Left lung (tissue), 10 donors: ENCODE measurements around the gene RUSC2. TPM values are rescaled to one million over a fixed set of nuclear protein-coding genes. Genes with fewer than 3 reads are reported as not detected.

Experiments used
- ATAC-seq: fragments of 200-7000 bp; cut with Tn5 transposase; one replicate; pipeline ENCODE4 v1.9.1; 2020; ENCODE audit warnings: moderate library complexity
- DNase-seq, 4 donors: peaks; one replicate each; pipeline ENCODE4 v3.0.0-alpha.2; 2013 to 2020
- H3K27ac ChIP-seq, 2 donors: fragments of 200-600 bp; sonication (generic) in 1 of 2; one replicate each; pipeline versions ENCODE4 v1.5.0 to v1.8.0; 2020 to 2021
- H3K27me3 ChIP-seq, 2 donors: fragments of 200-600 bp; sonication (generic) in 1 of 2; one replicate each; pipeline versions ENCODE4 v1.5.0 to v1.8.0; 2020 to 2021
- H3K36me3 ChIP-seq, 2 donors: fragments of 200-600 bp; sonication (generic) in 1 of 2; one replicate each; pipeline versions ENCODE4 v1.5.0 to v1.8.0; 2020 to 2021
- H3K4me1 ChIP-seq, 2 donors: fragments of 200-600 bp; one replicate each; pipeline ENCODE4 v1.8.0; 2021
- H3K4me3 ChIP-seq, 2 donors: fragments of 200-600 bp; sonication (generic) in 1 of 2; one replicate each; pipeline versions ENCODE4 v1.5.0 to v1.8.0; 2020 to 2021; ENCODE audit warnings: mild to moderate bottlenecking in 1 of 2
- H3K9me3 ChIP-seq, 2 donors: fragments of 200-600 bp; sonication (generic) in 1 of 2; one replicate each; pipeline versions ENCODE4 v1.5.0 to v1.8.0; 2020 to 2021
- CTCF ChIP-seq, 2 donors: fragments of 200-600 bp; sonication (generic) in 1 of 2; IDR thresholded peaks; one replicate each; pipeline versions ENCODE4 v1.5.0 to v1.8.0; 2021; ENCODE audit warnings: antibody characterized with exemption in 2 of 2
- intact Hi-C, 2 donors: fragments of 100-400 bp; cut with DNase I; formaldehyde crosslinking; loops; one replicate each; pipeline versions ENCODE4 v1.11.2 to v1.14.2; 2022
- polyA plus RNA-seq, 6 donors: library from polyadenylated mRNA; unstranded; fragments of 120-200 nt; gene quantifications; one replicate each; pipeline ENCODE4 v1.2.1, GENCODE V29; 2013; ENCODE audit not compliant: insufficient read length in 6 of 6
- total RNA-seq, 2 donors: library from RNA; stranded (reverse); fragmentation: NEBNext Ultra II Directional; extraction: Animal tissue kit (Norgen Biotek cat#: 25700); gene quantifications; one replicate each; pipeline ENCODE4 v1.2.1, GENCODE V29; 2021
- donor health status: DM: no; HTN: yes; CAD: no.
- donor health status: DM: no; HTN: no; CAD: no.

RUSC2 gene
- total and polyA plus RNA-seq, 8 donors = 14.9 to 32.2 (median 16.6) TPM

DNA sequence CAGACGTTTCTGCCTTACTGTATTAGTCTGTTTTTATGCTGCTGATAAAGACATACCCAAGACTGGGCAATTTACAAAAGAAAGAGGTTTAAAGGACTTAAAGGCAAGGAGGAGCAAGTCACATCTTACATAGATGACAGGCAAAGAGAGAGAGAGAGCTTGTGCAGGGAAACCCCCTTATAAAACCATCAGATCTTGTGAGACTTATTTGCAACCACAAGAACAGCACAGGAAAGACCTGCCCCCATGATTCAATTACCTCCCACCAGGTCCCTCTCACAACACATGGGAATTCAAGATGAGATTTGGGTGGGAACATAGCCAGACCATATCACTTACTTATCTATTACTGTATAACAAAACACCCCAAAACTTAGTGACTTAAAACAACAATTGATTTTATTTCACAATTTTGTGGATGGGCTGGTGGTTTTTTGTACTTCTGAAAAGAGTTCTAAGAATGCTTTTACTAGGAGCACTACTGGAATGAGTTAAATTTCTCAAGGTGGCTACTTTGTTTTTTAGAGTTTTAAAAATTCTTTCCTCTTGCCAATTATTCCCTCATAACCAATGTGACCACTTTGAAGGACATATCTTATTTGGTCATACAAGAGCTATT lies 10.3 kb downstream of the RUSC2 start:
- ATAC-seq (no peak), DNase-seq (no peak)
- no peaks in the 10 kb centered on the region for H3K36me3 ChIP-seq
- no peaks in the 10 kb centered on the region for H3K27me3 ChIP-seq
- TF ChIP-seq CTCF (IDR thresholded peaks at IDR 0.05) = no peak
- no peak overlapping the region for H3K27ac ChIP-seq
- H3K4me3 ChIP-seq = no peak overlapping the region
- H3K4me1 ChIP-seq = peaks cover 0 to 3% of the 10 kb centered on the region in 2 donors
- intact Hi-C loops = no loop called here
- no peaks in the 10 kb centered on the region for H3K9me3 ChIP-seq

DNA sequence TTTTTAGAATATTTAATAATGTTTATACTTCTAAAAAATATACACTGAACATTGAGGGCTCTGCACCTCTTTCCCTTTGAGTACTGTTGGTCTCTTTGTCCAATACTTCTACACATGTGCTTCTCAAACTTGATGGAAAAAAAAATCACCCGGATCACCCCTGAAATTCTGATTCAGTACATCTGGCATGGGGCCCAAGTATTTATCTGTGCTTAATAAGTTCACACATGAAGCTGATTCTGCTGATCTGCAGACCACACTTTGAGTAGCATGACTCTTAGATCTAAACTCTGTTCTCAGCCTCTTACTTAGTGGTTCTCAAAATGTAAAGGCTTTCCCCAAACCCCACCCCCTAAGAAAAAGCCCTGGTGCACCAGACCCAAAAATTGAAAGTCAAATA lies 12.0 kb downstream of the RUSC2 start:
- no peak overlapping the region for H3K27ac ChIP-seq
- no peak overlapping the region for H3K4me3 ChIP-seq
- H3K4me1 ChIP-seq = peaks cover 0 to 3% of the 10 kb centered on the region in 2 donors
- no peak for ATAC-seq
- H3K27me3 ChIP-seq = no peaks in the 10 kb centered on the region
- intact Hi-C loops = no loop called here
- no peaks in the 10 kb centered on the region for H3K36me3 ChIP-seq
- H3K9me3 ChIP-seq = no peaks in the 10 kb centered on the region
- no peak for DNase-seq
- TF ChIP-seq CTCF (IDR thresholded peaks at IDR 0.05) = no peak

DNA sequence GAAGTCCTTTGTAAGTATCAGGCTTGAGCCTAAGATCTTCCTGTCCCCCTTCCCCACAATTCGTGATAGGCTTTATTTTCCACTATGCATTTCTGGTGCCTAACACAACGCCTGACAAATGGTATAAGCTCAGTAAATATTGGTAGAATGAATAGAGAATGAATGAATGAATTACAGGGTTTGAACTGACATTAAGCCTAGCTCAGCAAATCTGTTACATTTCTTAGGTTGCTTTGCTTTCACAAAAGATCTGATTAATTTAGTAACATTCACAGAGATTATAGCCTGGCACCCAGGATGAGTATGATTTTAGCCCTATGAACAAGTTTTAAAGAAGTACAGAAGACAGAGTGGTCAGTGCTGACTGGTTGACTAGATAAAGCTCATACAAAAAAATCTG lies 16.4 kb downstream of the RUSC2 start:
- no peaks in the 10 kb centered on the region for H3K27me3 ChIP-seq
- no peaks in the 10 kb centered on the region for H3K9me3 ChIP-seq
- DNase-seq (no peak), ATAC-seq (no peak)
- TF ChIP-seq CTCF (IDR thresholded peaks at IDR 0.05) = no peak
- H3K27ac ChIP-seq = no peak overlapping the region
- H3K4me3 ChIP-seq = no peak overlapping the region
- intact Hi-C loops = no loop called here
- H3K36me3 ChIP-seq = no peaks in the 10 kb centered on the region
- peaks cover 10 to 11% of the 10 kb centered on the region in 2 donors for H3K4me1 ChIP-seq

DNA sequence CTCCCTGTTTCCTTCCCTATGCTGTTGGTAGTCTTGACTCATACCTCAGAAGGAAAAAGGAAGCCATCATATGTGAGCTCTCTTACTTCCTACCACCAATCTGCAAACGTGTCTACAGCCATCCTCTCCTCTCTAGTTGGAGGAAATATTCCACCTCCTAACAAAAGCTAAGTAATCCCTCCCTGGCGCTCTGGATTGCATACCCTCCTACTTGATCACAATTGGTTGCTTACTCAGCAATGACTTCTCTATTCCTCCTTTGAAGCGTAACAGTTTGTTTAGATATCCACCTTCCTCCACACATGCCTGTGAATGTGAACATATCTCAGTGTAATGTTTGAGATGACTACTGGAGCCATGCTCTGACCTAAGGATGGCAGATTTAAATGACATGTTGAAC lies 18.2 kb downstream of the RUSC2 start:
- intact Hi-C loops = no loop called here
- DNase-seq (no peak), ATAC-seq (no peak)

DNA sequence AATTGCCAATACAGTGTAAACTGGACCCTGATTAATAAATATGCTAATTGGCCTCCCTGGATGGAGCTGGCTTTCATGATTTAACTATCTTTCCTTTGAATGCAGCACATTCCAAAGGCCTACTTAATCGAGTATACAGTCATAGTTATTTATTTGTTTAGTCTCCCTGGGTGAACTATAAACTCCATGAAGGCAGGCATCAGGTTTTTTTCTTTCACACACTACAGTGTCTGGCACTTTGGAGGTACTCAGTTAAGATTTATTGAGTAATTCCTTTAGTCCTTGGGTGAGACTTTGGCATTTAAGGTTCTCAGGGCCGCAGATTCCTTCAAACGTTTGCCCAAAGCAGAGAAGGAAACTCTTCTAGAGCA lies 20.5 kb downstream of the RUSC2 start:
- Histone ChIP-seq H3K27ac (peak overlapping the region; percentile 65 to 86), H3K9me3 (no peaks in the 10 kb centered on the region), H3K27me3 (no peaks in the 10 kb centered on the region), H3K4me3 (no peak overlapping the region), H3K4me1 (peaks cover 16 to 19% of the 10 kb centered on the region in 2 donors), H3K36me3 (no peaks in the 10 kb centered on the region)
- TF ChIP-seq CTCF (IDR thresholded peaks at IDR 0.05) = no peak
- ATAC-seq = peak; percentile 8
- no peak for DNase-seq
- intact Hi-C loops = no loop called here

More for the DNA sequence above, 18.2 kb downstream of the RUSC2 start:
- Histone ChIP-seq H3K9me3 (no peaks in the 10 kb centered on the region), H3K27me3 (no peaks in the 10 kb centered on the region), H3K4me3 (no peak overlapping the region), H3K4me1 (peaks cover 16 to 19% of the 10 kb centered on the region in 2 donors), H3K36me3 (no peaks in the 10 kb centered on the region), H3K27ac (no peak overlapping the region)
- no peak for TF ChIP-seq CTCF (IDR thresholded peaks at IDR 0.05)
